ENCODE data around the gene HMGB2. TPM values are rescaled to one million over a fixed set of nuclear protein-coding genes. Genes with fewer than 3 reads are reported as not detected.
A peak's percentile ranks its signal among the peaks of the same experiment; 100 is the strongest.

Gene HMGB2
- total RNA-seq (50.9 and 62.3 TPM in 2 replicates), polyA plus RNA-seq (84.4 and 87.0 TPM in 2 replicates)

DNA sequence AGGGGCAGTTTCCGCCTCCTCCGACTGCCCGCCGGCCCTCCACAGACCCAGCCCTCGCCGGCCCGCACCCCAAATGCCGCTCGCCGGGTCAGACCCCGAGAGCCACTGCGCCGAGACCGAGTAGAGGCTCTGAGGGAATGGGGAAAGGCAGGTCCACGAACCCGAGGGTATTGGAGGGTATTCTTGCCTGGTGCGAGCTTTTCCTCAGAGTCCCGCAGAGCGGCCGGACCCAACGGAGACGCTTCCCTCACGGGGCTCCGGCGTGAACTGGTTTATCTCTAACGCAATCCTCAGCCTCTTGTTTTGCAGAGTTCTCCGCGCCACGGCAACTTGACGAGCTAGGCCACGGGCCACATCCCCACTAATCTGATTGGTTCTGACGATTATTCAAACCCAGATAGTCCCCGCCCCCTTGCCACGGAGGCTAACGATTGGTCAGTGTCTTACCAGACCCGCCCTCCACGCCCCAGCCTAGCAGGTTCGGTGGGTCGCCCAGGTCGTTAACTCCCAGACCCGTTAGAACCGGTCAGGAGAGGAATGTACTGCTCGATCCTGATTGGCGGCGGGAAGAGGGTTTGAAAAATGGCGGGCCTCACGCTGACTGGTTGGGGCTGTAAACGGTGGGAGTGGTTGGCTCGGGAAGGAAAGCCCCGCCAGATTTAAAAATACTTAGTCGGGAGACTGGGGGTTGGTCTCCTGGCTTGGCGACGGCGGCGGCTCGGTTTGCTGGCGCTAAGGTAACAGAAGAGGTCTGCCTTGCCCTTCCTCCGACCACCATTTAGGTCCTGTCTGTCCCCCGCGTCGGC lies at the start of gene HMGB2:
HMGB2 (minus strand) TSS at position 274 of the 806 bp plus-strand sequence. CDS start 709 bp downstream, outside the sequence.
- peak within 1 kb of the TSS; percentile 88 for H3K4me3 ChIP-seq
- H3K79me2 ChIP-seq = peaks cover 34% of the 10 kb centered on the region
- H3K27me3 ChIP-seq = no peaks in the 10 kb centered on the region
- WGBS (ENCODE audit: low lambda C conversion rate, missing lambda C conversion rate) = under 1% methylated on average over 61 of the region's 61 CpGs
- no peaks in the 10 kb centered on the region for H3K36me3 ChIP-seq (replicated peaks; ENCODE audit: insufficient read depth, low read depth)
- H2AFZ ChIP-seq = peak within 1 kb of the TSS; percentile 90
- peaks cover 11% of the 10 kb centered on the region for H3K4me1 ChIP-seq (ENCODE audit: insufficient read depth)
- H4K20me1 ChIP-seq (ENCODE audit: insufficient read depth, poor library complexity, severe bottlenecking) = peaks cover 5% of the 10 kb centered on the region
- no peak for TF ChIP-seq EZH2 (IDR thresholded peaks at IDR 0.05; ENCODE audit: borderline replicate concordance)
- TF ChIP-seq EZH2phosphoT487 (IDR thresholded peaks at IDR 0.05; ENCODE audit: low read depth, severe bottlenecking, unreplicated experiment) = no peak
- TF ChIP-seq, protein P1, sequence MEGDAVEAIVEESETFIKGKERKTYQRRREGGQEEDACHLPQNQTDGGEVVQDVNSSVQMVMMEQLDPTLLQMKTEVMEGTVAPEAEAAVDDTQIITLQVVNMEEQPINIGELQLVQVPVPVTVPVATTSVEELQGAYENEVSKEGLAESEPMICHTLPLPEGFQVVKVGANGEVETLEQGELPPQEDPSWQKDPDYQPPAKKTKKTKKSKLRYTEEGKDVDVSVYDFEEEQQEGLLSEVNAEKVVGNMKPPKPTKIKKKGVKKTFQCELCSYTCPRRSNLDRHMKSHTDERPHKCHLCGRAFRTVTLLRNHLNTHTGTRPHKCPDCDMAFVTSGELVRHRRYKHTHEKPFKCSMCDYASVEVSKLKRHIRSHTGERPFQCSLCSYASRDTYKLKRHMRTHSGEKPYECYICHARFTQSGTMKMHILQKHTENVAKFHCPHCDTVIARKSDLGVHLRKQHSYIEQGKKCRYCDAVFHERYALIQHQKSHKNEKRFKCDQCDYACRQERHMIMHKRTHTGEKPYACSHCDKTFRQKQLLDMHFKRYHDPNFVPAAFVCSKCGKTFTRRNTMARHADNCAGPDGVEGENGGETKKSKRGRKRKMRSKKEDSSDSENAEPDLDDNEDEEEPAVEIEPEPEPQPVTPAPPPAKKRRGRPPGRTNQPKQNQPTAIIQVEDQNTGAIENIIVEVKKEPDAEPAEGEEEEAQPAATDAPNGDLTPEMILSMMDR (IDR thresholded peaks at IDR 0.05; ENCODE audit: poor library complexity) = no peak
- H3K27ac ChIP-seq = peak within 1 kb of the TSS; percentile 99
- no peaks in the 10 kb centered on the region for H3K9me3 ChIP-seq (ENCODE audit: low read depth)
- peak; percentile 100 for DNase-seq (ENCODE audit: low spot score)
- peak within 1 kb of the TSS; percentile 88 for H3K4me2 ChIP-seq
- H3K9me2 ChIP-seq (replicated peaks; ENCODE audit: insufficient read depth) = no peaks in the 10 kb centered on the region

DNA sequence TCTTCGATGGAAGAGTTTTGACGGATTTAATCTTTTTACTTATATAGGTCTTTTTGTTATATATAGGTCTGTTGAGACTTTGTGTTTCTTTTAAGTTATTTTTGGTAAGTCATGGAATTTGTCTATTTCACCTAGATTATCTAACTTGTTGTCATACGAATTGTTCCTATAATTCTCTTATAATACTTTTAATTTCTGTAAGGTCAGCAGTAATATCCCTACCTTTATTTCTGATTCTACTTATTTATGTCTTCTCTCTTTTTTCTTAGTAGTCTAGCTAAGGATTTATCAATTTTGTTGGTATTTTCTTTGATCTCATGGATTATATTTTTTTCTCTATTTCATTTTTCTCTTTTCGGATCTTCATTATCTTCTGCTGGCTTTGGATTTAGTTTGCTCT lies 48.2 kb upstream of the HMGB2 start:
- Histone ChIP-seq H3K9me2 (replicated peaks; ENCODE audit: insufficient read depth) (no peaks in the 10 kb centered on the region), H3K9me3 (ENCODE audit: low read depth) (no peaks in the 10 kb centered on the region), H3K79me2 (no peaks in the 10 kb centered on the region), H4K20me1 (ENCODE audit: insufficient read depth, poor library complexity, severe bottlenecking) (no peaks in the 10 kb centered on the region), H2AFZ (no peak overlapping the region), H3K4me3 (no peak overlapping the region), H3K27ac (no peak overlapping the region), H3K4me2 (no peak overlapping the region), H3K36me3 (replicated peaks; ENCODE audit: insufficient read depth, low read depth) (no peaks in the 10 kb centered on the region), H3K27me3 (no peaks in the 10 kb centered on the region), H3K4me1 (ENCODE audit: insufficient read depth) (no peaks in the 10 kb centered on the region)
- no peak for TF ChIP-seq EZH2phosphoT487 (IDR thresholded peaks at IDR 0.05; ENCODE audit: low read depth, severe bottlenecking, unreplicated experiment)
- TF ChIP-seq EZH2 (IDR thresholded peaks at IDR 0.05; ENCODE audit: borderline replicate concordance) = no peak
- TF ChIP-seq, protein P1 (IDR thresholded peaks at IDR 0.05; ENCODE audit: poor library complexity) = no peak
- 95% methylated on average over 4 of the region's 4 CpGs for WGBS (ENCODE audit: low lambda C conversion rate, missing lambda C conversion rate)
- no peak for DNase-seq (ENCODE audit: low spot score)

DNA sequence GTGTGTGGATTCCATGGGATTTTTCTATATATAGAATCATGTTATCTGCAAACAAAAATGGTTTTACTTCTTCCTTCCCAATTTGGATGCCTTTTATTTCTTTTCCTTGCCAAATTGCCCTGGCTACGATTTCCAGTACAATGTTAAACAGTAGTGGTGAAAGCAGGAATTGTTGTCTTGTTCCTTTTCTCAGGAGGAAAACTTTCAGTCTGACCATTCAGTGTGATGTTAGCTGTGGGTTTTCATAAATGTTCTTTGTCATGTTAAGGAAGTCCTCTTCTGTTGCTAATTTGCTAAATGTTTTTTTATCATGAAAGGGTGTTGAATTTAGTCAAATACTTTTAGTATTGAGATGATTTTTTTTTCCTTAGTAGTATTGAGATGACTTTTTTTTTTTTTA lies 47.5 kb upstream of the HMGB2 start:
- Histone ChIP-seq H3K36me3 (replicated peaks; ENCODE audit: insufficient read depth, low read depth) (no peaks in the 10 kb centered on the region), H3K4me1 (ENCODE audit: insufficient read depth) (no peaks in the 10 kb centered on the region), H3K4me2 (no peak overlapping the region), H3K27me3 (no peaks in the 10 kb centered on the region), H3K79me2 (no peaks in the 10 kb centered on the region), H3K27ac (no peak overlapping the region), H4K20me1 (ENCODE audit: insufficient read depth, poor library complexity, severe bottlenecking) (no peaks in the 10 kb centered on the region), H3K9me2 (replicated peaks; ENCODE audit: insufficient read depth) (no peaks in the 10 kb centered on the region), H2AFZ (no peak overlapping the region), H3K9me3 (ENCODE audit: low read depth) (no peaks in the 10 kb centered on the region), H3K4me3 (no peak overlapping the region)
- no peak for DNase-seq (ENCODE audit: low spot score)
- TF ChIP-seq EZH2 (IDR thresholded peaks at IDR 0.05; ENCODE audit: borderline replicate concordance) (no peak), EZH2phosphoT487 (IDR thresholded peaks at IDR 0.05; ENCODE audit: low read depth, severe bottlenecking, unreplicated experiment) (no peak)
- TF ChIP-seq, protein P1 (IDR thresholded peaks at IDR 0.05; ENCODE audit: poor library complexity) = no peak
- 72% methylated on average over 1 of the region's 1 CpG for WGBS (ENCODE audit: low lambda C conversion rate, missing lambda C conversion rate)

Measured in hepatocyte (in vitro differentiated cells).